NCI-H2029 treated with DMSO at 0.1 percent for 48 hours (cell line): ENCODE results near the gene POFUT2.
"Not testable (repeated sequence)": the region's sequence is repeated elsewhere in the genome, so short reads cannot be mapped to it uniquely, and the experiment has no call there.

ENCODE experiments used
- DNase-seq: peaks from one replicate; lab custom pipeline; 2025; lab: John Stamatoyannopoulos, UW

Gene POFUT2

DNA sequence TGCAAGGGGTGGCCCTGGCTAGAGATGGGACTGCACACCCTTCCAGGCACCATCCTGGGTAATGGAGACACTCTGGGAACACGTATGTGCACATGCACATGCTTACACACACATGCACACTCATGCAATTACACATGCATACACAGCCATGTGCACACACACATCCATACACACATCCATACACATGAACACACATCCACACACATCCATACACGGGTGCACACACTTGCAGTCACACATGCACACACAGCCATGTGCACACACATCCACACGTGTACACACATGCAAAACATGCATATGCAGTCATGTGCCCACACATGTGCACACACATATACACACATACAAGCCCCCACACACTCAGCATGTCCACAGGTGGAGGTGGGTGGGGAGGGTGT is 22.3 kb upstream of the POFUT2 start:
- DNase-seq: no peak

- DNase-seq: no peak
These were observed 21.6 kb upstream of the POFUT2 start for GRCh38 chr21:45309069-45309986.

GRCh38 chr21:45308194-45309068 is 20.7 kb upstream of the POFUT2 start:
- DNase-seq: no peak

DNA sequence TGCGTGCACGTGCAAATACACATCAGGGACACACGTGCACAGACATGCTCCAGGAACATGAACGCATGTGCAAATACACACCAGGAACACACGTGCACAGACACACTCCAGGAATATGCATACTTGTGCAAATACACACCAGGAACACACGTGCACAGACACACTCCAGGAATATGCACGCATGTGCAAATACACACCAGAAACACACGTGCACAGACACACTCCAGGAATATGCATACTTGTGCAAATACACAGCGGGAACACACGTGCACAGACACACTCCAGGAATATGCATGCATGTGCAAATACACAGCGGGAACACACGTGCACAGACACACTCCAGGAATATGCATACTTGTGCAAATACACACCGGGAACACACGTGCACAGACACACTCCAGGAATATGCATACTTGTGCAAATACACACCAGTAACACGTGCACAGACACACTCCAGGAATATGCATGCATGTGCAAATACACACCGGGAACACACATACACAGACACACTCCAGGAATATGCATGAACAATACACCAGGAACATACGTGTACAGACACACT is 20.0 kb upstream of the POFUT2 start:
- not testable (repeated sequence) for DNase-seq

GRCh38 chr21:45306832-45307571 is 19.3 kb upstream of the POFUT2 start:
- no peak for DNase-seq

- no peak for DNase-seq
These were observed 18.7 kb upstream of the POFUT2 start for GRCh38 chr21:45306453-45306831.

DNA sequence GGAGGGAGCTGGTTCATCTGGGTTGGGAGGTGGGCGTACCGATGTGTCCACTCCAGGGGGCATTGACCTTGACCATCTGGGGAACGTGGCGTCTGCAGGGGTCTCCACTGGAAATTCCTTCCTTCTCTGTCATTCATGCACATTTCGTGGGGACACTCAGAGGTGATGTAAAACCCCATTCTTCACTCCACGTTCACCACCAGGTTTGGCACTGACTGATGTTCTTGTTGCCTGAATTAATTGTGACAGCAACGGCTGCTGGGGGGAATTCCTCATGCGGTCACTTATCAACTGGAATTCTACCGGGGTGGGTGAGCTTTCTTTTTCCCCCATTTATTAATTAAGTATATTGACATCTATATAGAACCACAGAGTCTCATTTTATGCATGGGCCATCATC is 18.1 kb upstream of the POFUT2 start:
- no peak for DNase-seq

- DNase-seq: no peak
These were observed 17.2 kb upstream of the POFUT2 start for GRCh38 chr21:45304945-45305344.

- DNase-seq: no peak
These were observed 16.8 kb upstream of the POFUT2 start for GRCh38 chr21:45304476-45304830.

- no peak for DNase-seq
These were observed 16.2 kb upstream of the POFUT2 start for GRCh38 chr21:45303751-45304475.

DNA sequence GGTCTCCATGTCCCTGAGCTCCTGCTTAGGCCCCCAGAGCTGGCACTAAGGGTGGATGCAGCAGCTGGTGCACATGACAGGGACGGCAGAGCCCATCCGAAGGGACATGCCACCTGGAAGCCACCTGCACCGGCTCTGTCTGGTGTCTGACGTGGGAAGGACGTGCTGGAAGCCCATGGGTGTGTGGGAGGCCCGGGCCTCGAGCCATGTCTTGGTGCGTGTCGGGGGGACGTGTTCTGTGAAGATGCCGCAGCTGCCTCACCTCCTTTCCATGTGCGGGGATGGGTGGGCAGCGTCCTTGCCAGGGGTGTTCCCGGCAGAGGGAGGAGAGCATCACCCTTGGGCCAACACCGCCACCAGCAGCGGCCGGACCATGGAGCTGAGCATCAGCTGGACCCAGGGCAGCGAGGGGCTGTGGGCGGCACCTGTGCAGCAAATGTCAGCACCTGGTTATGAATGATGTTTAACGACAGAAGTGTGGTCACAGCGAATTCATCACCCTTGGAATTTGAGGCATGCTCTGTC is 15.5 kb upstream of the POFUT2 start:
- DNase-seq: no peak

DNA sequence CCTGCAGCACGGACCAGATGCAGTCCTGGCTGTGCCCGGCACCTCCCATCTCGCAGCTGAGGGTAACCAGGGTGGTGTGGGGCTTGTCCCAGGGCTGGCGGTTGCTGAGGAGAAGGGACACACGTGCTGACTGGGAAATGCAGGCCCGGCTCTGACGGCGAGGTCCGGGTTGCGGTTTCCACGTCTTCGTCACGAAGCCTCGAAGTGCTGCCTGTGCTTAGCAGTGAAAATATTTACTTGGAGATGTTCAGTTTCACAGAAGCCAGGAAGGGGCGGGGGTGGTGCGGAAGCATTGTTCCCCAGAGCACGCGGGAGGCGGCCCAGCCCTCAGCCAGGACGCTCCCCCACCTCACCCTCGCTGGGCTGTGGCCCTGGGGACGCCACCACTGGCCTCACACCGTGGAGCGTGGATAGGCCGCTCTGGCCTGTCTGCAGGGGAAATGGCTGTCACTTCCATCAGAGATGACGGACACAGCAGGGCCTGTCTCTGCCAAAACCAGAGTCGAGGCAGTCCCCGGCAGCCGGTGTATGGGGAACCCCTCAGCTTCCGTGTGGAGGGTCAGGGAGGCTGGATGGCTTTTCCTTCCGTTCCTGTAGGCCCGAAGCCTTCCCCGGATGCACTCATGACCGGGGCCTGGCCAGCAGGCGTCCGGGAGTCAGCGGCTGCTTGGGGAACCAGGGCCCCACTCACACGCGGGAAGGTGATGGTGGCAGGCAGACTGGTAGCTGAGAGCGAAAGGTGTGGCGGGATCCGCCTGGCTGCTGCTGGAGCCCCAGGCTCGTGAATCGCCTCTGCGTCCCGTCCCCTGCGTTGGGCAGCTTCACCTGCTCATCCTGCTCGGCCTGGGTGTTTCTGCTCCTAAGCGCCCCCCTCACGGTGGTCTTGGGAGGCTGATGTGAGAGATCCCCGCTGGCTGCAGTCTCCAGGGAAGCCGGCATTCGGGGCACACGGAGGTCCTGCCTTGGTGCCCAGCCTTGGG is 14.7 kb upstream of the POFUT2 start:
- no peak for DNase-seq

- no peak for DNase-seq
These were observed 13.9 kb upstream of the POFUT2 start for GRCh38 chr21:45301521-45302081.

GRCh38 chr21:45300786-45301520 is 13.3 kb upstream of the POFUT2 start:
- DNase-seq: no peak

GRCh38 chr21:45299864-45300785 is 12.4 kb upstream of the POFUT2 start:
- DNase-seq: no peak

- DNase-seq: no peak
These were observed 11.6 kb upstream of the POFUT2 start for GRCh38 chr21:45299026-45299863.

DNA sequence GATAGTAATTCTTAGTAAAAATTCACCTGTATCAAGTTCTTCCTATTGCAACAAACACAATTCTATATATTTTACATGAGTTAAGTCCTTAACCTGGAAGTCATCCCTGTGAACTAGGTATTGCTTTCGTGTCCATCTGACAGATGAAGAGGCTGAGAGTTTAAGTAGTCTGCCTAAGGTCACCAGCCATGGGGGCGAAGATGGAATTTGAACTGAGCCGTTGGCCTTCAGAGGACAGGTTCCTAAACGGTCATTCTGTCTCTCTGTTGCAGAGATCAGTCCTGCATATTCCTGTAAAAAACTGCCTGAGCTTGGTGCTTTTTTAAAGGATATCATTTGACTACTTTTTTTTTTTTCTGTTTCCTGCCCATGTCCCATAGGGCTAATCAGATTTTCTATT is 10.2 kb upstream of the POFUT2 start:
- no peak for DNase-seq
